GM21515 (cell line): Measurements from ENCODE around the gene PEAK3.

ENCODE experiments used
- ATAC-seq: cut with Tn5 transposase; IDR thresholded peaks from one replicate; pipeline ENCODE4 v1.9.1; 2021; ENCODE audit not compliant: unreplicated experiment

PEAK3 gene

DNA sequence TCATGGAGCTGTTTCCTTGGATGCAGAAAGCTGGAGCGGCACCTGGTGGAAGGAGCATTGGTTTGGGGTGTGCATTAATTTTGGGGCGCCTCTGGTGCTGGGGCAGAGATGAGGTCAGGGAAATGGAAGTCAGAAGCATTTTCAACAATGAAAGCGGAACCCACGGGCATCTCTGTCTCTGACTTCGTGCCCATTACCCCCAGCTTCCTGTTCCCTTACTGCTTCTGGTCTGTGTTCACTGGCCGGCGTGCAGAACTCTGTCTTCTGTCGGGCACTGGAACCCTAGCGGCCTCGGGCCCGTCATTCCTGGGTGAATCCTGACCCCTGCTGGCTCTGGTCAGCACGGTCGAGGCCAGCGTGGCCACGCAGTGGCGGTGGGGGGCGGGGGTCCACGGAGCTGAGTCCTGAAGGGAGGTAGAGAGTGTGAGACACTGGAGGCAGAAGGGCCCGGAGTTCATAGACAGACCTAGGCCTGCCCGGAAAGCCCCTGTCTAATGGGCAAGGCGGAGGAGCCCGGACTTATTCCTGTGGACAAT, 33.9 kb upstream of the PEAK3 start:
- ATAC-seq, result no peak

DNA sequence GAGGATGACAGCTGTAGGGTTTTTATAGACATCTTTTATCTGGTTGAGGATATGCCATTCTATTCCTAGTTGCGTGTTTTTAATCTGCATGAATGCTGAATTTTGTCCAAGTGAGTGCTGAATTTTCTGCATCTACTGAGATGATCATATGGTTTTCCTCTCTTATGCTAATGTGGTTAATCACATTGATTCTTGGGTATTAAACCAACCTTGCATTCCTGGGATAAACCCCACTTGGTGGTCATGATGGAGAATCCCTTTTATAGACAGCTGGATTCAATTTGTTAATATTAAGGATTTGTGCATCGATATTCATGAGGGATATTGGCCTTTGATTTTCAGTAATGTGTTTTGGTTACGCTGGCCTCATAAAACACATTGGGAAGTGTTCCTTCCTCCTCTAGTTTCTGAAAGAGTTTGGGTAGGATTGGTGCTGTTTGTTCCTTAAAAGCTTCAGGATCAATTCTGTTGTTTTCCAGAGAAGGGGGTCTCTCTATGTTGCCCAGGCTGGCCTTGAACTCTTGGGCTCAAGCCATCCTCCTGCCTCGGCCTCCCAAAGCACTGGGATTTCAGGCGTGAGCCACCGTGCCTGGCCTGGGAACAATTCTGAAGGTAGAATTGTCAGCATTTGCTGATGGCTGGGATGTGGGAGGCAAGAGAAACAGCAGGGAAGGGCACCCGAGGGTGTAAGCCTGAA, 33.3 kb upstream of the PEAK3 start:
- no peak for ATAC-seq

DNA sequence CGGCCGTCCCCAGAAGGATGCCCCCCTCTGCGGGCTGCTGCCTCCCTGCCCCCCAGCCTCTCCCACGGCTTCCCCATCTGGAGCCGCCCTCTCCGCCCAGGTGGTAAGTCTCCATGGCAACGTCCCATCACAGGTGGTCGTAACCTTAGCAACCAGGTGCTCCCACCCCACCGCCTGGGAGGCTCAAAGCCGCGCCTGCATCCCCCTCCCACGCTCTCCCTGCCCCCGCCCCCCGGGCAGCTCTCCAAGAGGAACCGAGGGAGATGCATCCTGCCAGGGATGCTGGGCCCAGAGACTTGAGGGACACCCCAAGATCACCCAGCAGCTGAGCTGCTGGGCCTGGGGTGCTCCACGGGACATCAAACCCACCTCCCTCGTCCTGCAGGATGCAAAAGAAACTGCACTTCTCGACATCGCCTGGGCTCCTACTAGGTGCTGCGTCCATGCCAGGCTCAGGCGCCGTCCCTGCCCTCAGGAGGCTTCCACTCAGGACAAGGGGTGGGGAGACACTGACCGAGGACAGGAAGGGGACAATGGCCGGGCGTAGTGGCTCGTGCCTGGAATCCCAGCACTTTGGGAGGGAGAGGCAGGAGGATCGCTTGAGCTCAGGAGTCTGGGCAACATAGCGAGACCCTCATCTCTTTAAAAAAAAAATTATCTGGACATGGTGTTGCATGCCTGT, 31.0 kb upstream of the PEAK3 start:
- no peak for ATAC-seq

- ATAC-seq, result no peak
Observed at GRCh38 chr19:2311093-2311492, 29.1 kb upstream of the PEAK3 start.

DNA sequence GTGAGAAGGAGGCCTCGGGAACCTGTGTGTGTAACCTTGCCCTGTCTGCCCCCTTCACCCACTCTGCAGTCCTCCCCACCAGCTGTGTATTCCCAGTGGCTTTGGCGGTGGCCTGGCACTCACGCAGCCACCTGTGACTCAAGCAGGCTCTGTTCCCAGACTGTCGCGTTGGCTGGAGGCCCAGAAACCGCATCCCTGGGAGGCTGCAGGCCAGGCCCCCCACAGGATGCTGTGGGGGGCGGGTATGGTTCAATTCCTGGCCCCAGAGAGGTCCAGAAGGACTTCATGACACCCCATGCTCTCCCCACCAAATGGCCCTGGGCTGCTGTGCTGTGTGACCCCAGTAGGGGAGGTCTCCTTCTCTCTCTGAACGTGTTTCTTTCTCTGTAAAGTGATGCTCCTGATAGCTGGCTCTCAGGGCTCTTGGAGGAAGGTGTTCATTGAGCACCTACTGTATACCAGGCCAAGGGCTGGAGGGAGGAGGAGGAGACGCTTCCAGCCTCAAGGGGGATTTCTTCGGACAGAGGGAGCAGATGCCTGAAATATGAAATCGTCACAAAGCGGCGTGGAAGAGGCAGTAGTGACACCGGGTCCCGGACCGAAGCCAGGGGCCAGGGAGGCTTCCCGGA, 27.9 kb upstream of the PEAK3 start:
- no peak for ATAC-seq

DNA sequence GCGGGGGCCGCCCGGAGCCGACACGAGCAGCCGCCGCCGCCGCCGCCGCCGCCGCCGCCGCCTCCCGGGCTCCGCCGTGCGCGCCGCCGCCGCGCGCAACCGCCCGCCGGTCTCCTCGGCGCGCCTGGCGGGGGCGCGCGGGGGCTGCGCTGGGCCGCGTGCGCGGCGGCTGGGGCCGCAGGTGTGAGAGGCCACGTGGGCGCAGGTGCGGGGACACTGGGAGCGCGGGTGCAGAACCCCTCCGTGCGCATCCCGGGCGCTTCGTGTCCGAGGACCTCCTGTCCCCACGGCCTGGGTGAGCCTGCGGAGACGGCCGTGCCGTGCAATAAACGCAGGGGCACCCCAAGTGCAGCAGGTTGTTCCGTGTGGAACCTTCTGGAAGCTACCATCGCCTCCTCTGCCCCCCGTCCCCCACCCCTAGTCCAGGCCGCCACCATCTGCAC, 26.2 kb upstream of the PEAK3 start, which contains the start of gene LINGO3:
Gene LINGO3, minus strand, starts transcription at position 41 of the 443 bp plus-strand sequence. CDS start 16,378 bp downstream, outside the sequence.
- ATAC-seq, result no peak

DNA sequence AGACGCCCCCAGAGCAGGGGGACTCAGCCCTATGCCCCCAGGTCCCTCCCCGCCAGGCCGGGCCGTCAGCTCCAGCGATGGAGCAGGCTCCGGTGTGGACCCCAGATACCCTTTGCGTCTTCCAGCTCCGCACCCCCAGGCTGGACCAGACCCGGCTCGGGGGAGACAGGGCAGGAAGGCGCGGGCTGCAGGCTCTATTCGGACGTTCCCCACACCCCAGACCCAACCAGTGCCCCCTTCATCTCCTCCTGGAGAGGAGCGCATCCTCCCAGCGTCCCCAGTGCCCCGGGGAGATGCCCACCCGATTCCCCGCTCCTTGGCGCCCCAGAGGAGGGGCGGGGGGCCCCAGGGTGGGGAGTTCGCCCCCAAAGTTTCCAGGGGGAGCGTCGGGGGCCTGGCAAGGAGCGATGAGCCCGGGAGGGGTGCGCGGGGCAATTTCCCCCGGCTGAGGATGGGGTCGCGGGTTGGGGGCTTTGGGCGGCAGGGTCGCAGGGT, 25.6 kb upstream of the PEAK3 start:
- no peak for ATAC-seq

DNA sequence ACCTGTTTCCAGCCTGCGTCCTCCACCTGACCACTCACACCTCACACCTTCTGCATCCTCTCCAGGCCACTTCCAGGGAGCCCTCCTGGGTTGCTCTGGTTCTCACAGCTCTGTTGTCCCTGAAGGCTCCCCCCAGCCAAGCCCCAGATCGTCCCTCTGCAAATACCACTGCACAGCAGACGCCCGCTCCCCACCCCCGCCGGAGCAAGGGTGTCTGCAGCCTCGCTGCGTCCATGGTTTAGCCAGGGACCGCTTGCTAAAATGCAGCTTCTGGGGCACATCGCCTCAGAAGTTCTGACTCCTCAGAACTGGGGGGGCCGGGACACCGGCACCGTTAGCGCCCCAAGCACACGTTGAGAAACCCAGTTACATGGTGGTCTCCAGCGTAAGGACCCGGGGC, 25.0 kb upstream of the PEAK3 start:
- no peak for ATAC-seq

GRCh38 chr19:2306281-2306806, 24.4 kb upstream of the PEAK3 start:
- no peak for ATAC-seq

DNA sequence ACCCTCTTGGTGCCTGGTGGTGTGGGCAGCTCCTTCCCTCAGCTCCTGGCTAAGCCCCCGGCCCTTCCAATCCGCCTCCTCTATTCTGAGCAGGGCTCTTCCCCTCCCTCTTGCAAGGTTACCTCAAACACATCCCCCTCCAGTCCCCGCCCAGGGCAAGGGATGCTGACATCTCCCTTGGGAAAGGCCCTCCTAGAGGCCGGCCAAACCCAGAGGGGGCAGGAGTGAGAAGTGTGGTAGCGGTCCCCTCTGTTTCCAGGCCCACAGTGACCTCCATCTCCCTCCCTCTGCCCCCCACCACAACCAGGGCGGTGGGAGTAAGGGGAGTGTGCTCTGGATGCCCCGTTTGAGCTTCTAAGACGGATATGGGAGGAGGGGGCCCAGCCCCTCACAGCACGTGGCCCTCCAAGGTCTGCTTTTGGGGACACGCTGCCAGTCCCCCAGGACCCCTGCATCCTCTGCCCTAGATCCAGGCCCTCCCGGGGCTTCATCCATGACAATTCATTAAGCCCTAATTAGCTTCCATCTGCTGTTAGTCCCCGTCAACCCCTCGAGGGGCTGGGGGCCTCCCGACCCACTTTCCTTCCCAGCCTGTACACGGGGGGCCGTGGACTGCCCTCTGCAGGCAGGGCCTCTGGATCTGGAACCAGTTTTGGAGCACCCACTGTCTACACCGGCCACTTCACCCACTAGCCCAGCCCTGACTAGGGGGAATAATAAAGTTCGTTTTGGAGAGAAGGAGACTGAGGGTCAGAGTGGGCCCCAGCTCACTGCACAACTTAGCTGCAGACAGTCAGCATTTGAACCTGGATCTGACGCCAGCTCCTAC, 23.7 kb upstream of the PEAK3 start:
- ATAC-seq, result no peak

DNA sequence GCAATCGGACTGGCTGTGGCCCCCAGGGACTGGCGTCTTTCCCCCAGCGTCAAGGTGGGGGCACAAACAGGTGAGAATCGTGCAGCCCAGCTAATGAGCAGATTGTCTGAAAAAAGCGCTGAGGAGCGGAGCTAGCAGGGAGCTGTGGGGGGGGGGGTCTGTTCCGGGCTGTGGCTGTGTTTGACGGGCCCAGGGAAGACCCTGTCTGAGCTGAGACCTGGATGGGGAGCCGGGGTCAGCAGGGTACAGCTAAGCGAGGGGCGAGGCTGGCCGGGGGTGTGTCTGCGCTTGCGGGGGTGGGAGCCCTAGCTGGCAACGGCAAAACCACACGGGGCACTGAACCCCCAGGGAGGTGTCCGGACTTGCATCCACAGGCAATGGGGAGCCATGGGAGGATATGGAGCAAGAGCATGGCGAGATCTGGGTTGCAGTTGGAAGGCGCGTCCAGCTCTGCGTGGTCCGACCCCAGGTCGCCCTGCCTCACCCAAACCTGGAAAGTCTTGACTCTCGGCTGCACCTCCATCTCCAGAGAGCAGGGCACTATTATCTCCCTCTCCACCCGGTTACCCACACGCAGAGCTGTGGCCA, 21.3 kb upstream of the PEAK3 start:
- no peak for ATAC-seq

GRCh38 chr19:2302319-2303210, 20.6 kb upstream of the PEAK3 start:
- ATAC-seq, result no peak

- no peak for ATAC-seq
Observed at GRCh38 chr19:2300533-2300932, 18.6 kb upstream of the PEAK3 start.

- no peak for ATAC-seq
Observed at GRCh38 chr19:2296141-2296540, 14.2 kb upstream of the PEAK3 start.

DNA sequence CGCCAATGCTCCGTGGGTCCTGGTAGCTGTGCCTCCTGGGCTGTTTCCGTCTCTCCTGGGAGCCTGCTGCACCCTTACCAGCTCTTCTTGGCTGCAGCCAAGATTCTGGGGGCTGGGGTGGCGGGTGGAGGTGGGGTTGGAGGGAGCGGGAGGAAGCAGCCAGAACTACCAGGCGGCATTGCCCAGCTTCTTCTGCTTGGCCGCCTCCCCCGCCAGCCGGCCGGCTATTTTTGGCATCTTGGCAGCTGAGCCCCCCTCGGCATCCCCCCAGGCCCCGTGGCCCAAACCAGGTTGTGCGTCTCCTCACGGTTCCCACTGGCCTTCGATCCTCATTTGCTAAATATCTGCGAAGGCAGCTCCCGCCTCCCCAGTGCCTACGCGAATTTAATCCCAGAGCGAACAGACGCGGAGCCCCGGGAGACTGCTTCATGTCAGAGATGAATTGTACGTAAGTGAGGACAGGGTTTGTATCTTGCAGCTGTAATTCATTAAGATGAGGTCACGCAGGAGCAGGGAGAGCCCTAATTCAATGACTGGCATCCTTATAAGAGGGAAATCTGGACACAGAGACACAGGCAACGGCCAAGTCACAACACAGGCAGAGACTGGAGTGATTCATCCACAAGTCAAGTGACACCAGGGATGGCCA, 12.8 kb upstream of the PEAK3 start:
- ATAC-seq, result no peak

DNA sequence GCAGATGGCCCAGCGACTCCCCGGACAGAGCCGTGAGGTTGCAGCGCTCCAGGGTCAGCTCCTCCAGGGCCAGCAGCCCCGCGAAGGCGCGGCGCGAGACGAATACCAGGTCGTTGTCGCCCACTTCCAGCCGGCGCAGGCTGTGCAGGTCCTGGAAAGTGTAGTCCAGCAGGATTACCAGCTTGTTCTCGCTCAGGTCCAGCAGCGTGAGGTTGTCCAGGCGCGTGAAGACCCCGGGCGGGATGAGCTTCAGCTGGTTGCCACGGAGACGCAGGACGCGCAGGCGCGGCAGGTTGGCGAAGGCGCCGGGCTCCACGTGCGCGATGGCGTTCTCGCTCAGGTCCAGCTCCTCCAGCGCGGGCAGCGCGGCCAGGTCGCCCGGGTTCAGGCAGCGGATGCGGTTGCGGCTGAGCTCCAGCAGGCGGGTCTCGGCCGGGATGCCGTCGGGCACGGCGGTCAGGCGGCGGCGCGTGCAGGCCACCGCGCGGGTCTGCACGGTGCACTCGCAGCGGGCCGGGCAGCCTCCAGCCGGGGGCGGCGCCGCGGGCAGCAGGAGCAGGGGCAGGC, 9.3 kb upstream of the PEAK3 start:
- no peak for ATAC-seq

DNA sequence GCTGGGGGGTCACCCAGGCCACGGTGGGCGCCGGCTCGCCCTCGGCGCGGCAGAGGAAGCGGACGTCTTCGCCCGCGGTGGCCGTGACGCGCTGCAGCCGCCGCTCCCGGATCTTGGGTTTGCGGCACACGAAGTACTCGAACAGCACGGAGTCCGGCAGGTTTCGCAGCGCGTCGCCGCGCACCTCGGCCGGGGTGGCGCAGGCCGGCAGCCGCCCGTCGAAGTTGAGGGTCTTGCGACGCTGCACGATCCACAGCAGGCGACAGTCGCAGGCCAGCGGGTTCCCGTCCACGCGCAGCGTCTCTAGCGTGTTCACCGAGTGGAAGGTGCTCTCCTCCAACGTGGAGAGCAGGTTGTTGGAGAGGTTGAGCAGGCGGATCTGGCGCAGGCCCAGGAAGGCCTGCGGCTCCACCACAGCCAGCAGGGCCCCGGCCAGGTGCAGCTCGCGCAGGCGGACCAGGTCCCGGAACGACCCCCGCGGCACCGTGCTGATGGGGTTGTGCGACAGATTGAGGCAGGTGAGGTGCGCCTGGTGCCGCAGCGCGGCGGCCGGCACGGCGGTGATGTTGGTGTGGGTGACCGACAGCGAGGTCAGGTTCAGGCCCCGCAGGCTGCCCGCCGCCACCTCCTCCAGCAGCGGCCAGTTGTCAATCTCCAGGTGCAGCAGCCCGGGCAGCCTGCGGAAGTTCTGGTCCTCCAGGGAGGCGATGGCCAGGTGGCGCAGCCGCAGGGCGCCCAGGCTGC, 8.6 kb upstream of the PEAK3 start:
- no peak for ATAC-seq
